GM19035 (cell line): ENCODE measurements around the gene PRSS33.

Source experiments
- ATAC-seq: cut with Tn5 transposase; IDR thresholded peaks from one replicate; pipeline ENCODE4 v1.9.1; 2021; ENCODE audit not compliant: unreplicated experiment

The PRSS33 gene

GRCh38 chr16:2821487-2822157, 34.3 kb upstream of the PRSS33 start:
- no peak for ATAC-seq

DNA sequence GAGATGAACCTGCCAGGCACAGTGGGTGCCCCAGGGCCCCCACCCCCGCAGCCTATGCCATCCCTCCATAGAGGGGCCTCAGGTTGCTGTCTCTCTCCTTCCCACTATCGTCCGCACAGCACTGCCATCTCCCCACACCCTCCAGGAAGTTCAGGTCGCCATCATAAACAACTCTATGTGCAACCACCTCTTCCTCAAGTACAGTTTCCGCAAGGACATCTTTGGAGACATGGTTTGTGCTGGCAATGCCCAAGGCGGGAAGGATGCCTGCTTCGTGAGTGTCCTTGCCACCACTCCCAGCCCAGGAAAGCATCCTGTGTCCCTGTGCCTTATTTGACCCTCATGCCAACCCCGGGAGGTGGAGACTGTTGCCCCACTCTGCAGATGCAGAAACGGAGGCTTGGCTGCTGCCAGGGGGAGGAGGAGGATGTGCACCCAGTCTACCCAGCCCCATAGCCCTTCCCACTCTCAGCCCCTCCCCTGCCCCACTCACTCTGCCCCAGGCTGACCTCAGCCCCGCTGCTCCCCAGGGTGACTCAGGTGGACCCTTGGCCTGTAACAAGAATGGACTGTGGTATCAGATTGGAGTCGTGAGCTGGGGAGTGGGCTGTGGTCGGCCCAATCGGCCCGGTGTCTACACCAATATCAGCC, 33.6 kb upstream of the PRSS33 start:
- no peak for ATAC-seq

DNA sequence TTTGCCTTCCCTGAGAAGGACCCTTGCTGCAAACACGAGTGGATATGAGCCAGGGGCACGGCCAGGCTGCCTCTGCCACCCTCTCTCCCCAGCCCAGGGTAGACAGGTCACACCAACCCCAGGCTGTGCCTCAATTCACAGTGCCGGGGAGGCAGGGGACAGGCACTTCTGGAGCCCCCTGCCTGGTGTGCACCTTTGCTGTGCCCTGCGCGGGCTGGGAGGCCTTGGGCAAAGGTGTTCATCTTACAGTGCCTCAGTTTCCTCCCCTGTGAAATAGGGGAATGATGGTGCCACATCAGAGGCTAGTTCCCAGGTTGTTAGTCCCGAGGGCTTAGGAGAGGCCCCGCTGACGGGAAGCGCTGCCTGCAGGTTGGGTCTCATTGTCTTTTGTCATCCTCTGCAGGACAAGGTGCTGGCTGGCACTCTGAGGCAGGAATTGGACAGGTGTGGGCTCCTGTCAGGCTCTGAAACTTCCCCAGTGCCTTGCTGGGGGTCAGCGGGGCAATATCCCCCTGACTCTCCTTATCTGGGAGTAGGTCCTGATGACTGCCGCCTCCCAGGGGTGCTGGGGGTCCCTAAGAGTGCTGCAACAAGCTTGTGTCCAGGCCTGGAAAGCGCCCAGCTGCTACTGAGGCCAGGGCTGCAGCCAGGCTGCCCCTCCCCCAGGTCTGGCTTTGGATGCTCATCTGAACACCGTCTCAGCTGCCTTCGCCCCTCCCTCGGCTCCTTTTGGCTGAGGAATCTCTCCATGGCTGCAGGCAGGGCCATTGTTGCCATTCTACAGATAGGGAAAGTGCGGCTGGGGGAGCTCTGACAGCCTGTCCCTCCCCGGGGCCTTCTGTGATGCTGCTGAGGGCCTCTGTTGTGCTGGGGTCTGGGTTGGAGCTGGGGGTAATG, 32.8 kb upstream of the PRSS33 start:
- no peak for ATAC-seq

- no peak for ATAC-seq
Observed at GRCh38 chr16:2819179-2819938, 32.0 kb upstream of the PRSS33 start.

DNA sequence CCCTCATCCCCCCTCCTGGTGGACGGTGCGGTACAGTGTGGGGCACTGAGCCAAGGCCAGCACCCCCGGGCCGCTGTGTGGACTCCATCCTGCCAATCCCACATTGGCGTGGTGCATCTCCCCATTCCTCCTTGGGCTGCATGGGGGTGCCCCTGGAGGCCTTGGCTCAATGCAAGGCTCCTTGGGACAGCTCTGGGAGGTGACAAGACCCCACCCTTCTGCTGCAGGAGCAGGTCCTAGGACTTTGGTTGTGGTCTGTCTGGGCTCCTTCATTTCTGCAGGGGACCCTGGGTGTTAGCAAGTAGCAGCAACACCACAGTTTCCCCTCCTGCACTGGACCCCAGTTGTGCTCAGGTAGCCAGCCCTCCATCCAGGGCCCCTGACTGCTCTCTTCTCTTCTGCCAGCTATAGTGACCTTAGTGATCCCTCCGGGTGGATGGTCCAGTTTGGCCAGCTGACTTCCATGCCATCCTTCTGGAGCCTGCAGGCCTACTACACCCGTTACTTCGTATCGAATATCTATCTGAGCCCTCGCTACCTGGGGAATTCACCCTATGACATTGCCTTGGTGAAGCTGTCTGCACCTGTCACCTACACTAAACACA, 31.0 kb upstream of the PRSS33 start:
- no peak for ATAC-seq

- ATAC-seq = no peak
Observed at GRCh38 chr16:2817340-2818271, 30.2 kb upstream of the PRSS33 start.

DNA sequence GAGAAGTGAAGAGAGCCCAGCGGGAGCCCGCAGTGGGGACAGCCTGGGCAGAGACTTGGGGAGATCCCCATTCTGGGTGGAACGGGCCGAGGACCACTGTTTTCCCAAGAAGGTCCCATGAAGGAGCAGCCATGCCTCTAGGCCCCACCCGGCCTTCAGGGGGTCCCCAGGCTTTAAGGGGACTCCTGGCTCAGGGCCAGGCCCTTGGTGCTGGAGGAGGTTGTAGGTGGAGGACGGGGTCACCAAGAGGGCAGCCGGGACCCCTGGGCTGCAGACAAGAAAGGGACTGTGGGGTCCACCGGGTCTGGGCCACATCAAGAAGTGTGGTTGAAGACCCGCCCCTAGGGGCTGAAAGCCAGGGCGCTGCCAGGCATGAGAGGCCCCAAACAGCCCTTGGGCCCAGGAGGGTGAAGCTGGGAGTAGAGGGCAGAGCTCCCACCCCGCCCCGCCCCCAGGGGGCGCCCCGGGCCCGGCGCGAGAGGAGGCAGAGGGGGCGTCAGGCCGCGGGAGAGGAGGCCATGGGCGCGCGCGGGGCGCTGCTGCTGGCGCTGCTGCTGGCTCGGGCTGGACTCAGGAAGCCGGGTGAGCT, 29.5 kb upstream of the PRSS33 start, which contains the start of gene PRSS21:
Gene PRSS21 (plus strand): TSS at position 487 of the 589 bp plus-strand sequence. CDS start 32 bp downstream, at position 519.
- no peak for ATAC-seq

- no peak for ATAC-seq
Observed at GRCh38 chr16:2815299-2815771, 28.0 kb upstream of the PRSS33 start.

GRCh38 chr16:2814551-2815298, 27.4 kb upstream of the PRSS33 start:
- ATAC-seq = no peak

DNA sequence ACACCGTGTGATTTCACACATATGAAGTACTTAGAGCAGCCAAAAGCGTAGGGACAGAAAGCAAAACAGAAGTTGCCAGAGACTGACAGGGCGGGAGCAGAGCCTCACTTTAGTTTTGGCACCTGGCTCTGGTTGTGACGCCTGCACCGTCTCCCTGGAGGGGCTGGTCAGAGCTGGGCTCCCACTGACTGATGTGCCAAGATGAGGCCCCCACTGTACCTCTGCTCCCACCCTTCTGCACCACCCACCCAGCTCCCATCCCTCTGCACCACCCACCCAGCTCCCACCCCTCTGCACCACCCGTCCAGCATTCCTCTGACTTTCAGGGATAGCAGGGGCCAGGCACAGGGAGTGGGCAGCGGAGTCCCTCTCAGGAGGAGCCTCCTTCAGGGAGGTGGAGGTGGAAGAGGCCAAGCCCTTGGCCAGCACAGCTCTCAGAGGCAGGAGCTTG, 26.4 kb upstream of the PRSS33 start:
- ATAC-seq = no peak

DNA sequence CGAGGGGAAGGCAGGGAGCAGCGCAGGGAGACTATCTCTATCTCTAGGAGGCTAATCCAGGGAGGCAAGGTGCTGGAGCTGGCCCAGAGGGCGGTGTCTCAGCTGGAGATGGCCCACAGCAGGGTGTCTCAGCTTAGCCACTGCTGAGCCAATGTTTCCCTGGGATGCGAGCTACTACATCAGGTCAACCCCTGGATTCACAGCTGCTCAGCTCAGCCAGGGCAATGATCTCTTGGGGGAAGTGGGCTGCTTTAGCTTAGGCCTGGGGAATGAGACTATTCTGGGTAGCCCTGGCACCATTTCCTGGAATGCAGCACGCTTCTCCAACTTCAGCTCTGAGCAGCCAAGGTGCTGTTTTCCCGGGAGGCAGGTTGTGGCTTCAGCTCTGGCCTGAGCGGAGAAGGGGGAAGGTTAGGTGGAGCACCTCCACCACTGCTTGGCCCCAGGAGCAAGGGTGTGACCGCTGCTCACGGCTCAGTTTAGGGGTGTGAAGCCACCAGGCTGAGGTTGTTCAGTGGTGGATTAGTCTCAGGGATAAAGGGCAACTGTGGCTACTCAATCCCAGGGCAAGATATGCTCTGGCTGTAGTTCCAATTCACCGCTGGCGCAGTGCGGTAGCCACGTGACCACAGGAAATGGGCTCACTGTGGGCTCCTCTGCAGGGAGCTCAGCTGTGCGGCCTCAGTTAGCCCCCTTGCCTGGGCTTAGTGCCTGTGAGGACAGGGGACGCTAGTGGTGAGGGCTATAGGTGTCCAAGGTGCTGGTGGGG, 24.5 kb upstream of the PRSS33 start:
- ATAC-seq = no peak

- no peak for ATAC-seq
Observed at GRCh38 chr16:2810651-2811050, 23.3 kb upstream of the PRSS33 start.

- no peak for ATAC-seq
Observed at GRCh38 chr16:2809149-2809760, 21.9 kb upstream of the PRSS33 start.

DNA sequence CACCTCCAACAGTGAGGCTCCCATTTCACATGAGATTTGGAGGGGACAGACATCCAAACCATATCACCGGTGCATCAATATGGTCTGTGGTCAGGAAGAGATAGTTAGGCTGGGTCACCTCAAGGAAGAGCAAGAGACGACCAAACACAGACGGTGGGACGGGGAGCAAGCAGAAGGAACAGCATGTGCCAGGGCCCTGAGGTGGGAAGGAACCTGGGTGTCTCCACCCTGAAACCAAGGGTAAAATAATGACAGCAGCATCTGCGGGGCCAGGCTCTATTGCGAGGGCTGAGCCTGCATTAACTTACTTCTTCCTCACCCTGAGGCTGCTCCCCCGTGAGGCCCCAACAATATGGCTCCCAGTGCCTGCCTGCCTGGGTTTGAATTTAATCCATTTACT, 20.8 kb upstream of the PRSS33 start:
- ATAC-seq = no peak

DNA sequence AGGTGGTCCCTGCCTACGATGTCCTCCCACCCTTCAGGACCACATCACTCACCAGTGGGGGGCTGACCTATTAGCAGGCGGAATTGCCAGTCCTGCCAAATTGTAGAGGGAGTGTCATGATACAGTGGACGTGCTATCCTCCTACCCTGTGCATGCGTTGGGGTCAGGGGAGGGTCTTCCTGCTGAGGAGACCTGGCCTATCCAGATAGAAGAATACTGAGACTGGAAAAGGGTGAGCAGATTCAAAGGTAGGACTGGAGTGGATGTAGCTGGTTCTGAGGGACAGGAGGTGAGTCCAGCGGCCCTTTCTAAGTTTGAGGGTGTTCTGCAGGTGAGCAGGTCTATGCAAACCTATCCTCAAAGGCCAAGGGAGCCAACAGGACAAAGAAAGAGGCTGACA, 18.9 kb upstream of the PRSS33 start:
- ATAC-seq = no peak

DNA sequence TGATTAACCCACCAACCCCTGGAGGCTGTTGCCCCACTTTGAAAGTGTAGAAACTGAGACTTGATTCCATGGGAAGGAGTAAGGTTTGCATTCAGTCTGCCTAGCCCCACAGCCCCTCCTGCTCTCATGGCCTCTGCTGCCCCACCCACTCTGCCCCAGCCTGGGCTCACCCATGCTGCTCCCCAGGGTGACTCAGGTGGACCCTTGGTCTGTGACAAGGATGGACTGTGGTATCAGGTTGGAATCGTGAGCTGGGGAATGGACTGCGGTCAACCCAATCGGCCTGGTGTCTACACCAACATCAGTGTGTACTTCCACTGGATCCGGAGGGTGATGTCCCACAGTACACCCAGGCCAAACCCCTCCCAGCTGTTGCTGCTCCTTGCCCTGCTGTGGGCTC, 17.4 kb upstream of the PRSS33 start:
- no peak for ATAC-seq
